Skeletal muscle cell (primary cell): ENCODE data around the gene FOLR1.
A peak's percentile ranks its signal among the peaks of the same experiment; 100 is the strongest.

Source experiments
- DNase-seq: peaks from one replicate; pipeline ENCODE4 v3.0.0-alpha.2; 2010; ENCODE audit warnings: low read depth
- H3K4me3 ChIP-seq: 2 replicates; pipeline ENCODE4 v1.5.1; 2011; ENCODE audit warnings: low read depth, mild to moderate bottlenecking, control low read depth, low read length, moderate library complexity

The FOLR1 gene

GRCh38 chr11:72232260-72233055, 40.5 kb downstream of the FOLR1 start:
- H3K4me3 ChIP-seq: no peak overlapping the region

GRCh38 chr11:72233056-72233772, 41.3 kb downstream of the FOLR1 start:
- no peak for DNase-seq
- H3K4me3 ChIP-seq: no peak overlapping the region

More at GRCh38 chr11:72232260-72233055, 40.5 kb downstream of the FOLR1 start:
- no peak for DNase-seq

DNA sequence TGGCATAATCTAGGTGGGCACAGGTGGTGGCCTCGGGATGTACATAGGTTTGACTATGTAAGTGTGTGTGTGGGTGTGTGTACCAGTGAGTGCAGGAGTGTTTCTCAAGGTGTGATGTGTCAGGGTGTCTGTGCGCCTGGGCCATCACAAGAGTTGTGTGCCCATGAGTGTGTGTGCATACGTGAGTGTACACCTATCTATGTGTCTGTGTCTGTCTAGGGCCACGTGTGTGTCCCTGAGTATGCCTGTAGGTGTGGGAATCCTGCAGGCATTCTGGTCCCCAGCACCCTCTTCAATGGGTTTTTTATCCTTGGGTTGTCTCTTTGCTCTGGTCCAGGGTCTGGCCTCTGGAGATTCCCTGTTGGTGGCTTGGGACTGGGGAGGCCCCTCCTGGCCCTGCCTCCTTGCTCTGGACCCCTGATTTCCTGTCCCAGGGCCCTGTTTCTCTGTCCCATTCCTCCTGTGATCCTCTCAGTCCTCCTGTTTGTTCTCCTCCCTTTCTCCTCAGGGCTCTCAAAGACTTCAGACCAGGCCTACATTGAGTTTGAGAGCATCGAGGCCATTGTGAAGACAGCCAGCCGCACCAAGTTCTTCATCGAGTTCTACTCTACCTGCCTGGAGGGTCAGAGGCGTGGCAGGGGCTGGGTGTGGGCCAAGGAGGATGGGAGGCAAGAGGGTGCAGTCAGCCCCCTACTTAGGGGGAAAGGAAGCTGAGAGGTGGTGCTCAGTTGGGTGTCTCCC, 42.0 kb downstream of the FOLR1 start:
- DNase-seq: no peak
- no peak overlapping the region for H3K4me3 ChIP-seq

DNA sequence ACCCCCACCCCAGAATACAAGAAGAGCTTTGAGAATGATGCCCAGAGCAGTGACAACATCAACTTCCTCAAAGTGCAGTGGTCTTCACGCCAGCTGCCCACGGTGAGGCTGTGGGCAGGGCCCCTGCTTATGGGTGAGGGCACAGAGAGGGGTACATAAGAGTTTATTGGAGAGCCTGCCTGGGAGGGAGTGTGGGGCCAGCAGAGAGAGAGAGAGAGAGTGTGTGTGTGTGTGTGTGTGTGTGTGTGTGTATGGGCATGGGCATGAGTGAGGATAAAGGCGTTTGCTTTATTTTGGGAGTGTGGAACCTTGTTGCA, 42.5 kb downstream of the FOLR1 start:
- no peak overlapping the region for H3K4me3 ChIP-seq
- DNase-seq: no peak

GRCh38 chr11:72234920-72235319, 43.0 kb downstream of the FOLR1 start:
- no peak overlapping the region for H3K4me3 ChIP-seq
- DNase-seq: no peak

DNA sequence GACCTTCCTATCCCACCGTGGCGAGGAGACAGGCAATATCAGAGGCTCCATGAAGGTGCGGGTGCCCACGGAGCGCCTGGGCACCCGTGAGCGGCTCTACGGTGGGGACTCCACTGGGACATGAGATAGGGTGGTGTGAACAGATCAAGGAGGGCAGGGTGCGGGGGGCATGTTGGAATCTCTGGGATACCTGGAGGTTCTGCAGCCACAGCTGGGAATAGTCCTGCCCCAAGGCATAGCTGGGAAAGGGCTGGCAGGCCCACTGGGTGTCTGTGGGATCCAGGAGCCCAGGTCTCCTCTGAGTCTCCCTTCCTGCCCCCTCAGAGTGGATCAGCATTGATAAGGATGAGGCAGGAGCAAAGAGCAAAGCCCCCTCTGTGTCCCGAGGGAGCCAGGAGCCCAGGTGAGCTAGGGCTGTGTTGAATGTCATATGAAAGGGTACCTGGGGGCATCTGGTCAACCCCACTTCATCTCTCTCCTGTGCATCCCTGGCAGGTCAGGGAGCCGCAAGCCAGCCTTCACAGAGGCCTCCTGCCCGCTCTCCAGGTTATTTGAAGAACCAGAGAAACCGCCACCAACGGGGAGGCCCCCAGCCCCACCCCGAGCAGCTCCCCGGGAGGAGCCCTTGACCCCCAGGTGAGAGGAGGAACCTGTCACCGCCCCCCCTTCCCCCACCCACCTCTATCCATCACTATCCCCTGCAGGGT, 43.6 kb downstream of the FOLR1 start:
- DNase-seq: no peak
- no peak overlapping the region for H3K4me3 ChIP-seq

DNA sequence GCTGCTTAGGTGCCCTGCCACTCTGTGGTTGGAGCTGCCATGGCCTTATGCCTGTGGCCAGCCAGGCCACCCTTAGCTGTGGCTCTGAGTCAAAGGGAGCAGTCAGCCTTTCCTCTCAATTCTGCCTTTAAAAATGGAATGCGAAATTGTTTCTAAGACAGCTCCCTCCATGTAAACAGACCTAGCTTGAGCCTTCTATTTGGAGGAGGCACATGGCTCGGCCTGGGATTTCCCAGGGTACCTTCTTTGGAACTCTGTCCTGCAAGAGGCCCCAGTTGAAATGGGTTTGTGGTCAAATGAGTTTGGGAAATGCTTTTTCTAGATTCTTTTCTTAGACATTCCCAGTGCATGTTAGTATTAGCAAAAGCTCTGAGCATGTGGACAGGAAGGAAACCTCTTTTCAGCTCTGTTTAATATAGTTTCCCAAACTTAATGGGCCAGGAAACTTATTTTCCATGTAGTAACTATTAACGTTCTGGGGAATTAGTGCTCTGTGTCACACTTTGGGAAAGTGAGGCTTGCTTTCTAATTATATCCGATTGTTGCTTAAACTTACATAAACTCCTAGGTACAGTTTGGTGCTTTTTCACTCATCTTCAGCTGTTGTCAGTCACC, 44.2 kb downstream of the FOLR1 start:
- H3K4me3 ChIP-seq: no peak overlapping the region
- no peak for DNase-seq

GRCh38 chr11:72236774-72237111, 44.8 kb downstream of the FOLR1 start:
- no peak for DNase-seq
- H3K4me3 ChIP-seq: no peak overlapping the region

DNA sequence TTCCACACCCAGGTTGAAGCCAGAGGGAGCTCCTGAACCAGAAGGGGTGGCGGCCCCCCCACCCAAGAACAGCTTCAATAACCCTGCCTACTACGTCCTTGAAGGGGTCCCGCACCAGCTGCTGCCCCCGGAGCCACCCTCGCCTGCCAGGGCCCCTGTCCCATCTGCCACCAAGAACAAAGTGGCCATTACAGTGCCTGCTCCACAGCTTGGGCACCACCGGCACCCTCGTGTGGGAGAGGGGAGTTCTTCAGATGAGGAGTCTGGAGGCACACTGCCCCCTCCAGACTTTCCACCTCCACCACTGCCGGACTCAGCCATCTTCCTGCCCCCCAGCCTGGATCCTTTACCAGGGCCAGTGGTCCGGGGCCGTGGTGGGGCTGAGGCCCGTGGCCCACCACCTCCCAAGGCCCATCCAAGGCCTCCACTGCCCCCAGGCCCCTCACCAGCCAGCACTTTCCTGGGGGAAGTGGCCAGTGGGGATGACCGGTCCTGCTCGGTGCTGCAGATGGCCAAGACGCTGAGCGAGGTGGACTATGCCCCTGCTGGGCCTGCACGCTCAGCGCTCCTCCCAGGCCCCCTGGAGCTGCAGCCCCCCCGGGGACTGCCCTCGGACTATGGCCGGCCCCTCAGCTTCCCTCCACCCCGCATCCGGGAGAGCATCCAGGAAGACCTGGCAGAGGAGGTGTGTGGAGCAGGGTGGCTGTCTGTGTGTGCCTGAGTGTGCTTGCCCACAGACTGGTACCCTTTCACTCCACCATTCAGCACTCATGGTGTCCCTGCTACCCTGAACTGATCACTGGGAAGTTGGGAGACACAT, 45.4 kb downstream of the FOLR1 start:
- H3K4me3 ChIP-seq: no peak overlapping the region
- no peak for DNase-seq

DNA sequence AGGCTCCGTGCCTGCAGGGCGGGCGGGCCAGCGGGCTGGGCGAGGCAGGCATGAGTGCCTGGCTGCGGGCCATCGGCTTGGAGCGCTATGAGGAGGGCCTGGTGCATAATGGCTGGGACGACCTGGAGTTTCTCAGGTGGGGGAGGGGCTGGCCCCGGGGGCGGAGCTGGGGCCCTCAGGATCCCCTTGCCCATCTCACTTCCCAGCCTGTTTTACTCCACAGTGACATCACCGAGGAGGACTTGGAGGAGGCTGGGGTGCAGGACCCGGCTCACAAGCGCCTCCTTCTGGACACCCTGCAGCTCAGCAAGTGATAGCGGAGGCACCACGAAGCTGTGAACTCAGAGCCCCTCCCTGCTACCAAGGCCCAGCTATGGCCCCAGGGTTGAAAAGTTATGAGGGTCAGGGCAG, 46.1 kb downstream of the FOLR1 start:
- H3K4me3 ChIP-seq: no peak overlapping the region
- no peak for DNase-seq

GRCh38 chr11:72238492-72239312, 46.8 kb downstream of the FOLR1 start:
- no peak overlapping the region for H3K4me3 ChIP-seq
- no peak for DNase-seq

DNA sequence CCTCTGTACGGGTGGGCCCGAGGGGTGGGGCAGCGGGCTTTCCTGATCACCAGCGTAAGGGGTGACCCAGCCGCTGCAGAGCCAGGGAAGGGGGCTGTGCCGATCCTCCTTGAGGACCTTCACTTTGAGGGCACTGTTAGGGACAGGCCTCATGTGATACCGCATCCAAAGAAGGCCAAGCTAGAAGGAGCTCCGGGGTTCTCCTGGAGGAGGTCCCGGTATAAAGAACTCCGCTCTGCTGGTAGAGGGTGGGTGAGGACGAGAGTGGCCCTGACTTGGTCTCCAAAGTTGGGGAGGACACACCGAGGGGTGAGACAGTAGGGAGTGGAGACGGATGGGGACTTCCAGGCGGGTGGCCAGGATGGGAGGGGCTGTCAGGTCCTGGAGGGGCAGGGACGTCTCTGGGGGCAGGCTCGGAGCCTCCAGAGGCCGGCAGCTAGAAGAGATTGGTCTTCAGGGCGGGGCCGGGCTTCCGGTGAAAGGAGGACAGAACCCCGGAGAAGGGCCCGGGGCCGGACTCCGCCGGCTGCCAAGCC, 47.4 kb downstream of the FOLR1 start:
- H3K4me3 ChIP-seq: peak overlapping the region; percentile 36

DNA sequence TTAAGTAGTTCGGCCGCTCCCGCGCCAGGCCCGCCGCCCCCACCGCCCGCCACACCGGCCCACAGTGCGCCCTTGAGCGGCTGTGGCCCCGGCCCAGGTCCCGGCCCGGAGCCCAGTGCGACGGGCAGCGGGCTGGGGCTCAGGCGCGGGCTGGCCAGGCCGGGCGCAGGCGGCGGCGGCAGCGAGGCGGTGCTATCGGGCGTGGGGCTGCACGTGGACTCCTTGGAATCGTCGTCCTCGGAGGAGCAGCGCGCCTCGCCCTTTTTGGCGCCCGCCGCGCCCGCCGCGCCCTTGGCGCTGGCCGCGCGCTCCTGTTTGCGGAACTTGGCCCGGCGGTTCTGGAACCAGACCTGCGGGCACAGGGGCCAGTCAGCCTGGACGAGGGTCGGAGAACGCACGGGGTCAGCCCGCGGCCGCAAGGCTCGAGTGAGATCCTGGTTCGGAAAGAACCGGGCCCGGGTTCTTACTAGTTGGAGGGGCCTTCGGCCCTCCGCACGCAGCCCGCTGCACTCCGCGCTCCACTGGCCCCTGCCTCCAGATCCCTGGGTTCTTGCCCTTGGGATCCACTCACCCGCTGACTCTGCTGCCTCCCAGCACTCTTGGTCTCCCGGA, 48.0 kb downstream of the FOLR1 start:
- no peak for DNase-seq
- H3K4me3 ChIP-seq: peak overlapping the region; percentile 36

More for the DNA sequence above, 47.4 kb downstream of the FOLR1 start:
- DNase-seq: no peak

GRCh38 chr11:72240461-72241290, 48.7 kb downstream of the FOLR1 start:
- no peak for DNase-seq
- peak overlapping the region; percentile 36 for H3K4me3 ChIP-seq

- no peak for DNase-seq
- no peak overlapping the region for H3K4me3 ChIP-seq
Observed at GRCh38 chr11:72241291-72241781, 49.4 kb downstream of the FOLR1 start.

- no peak for DNase-seq
- no peak overlapping the region for H3K4me3 ChIP-seq
Observed at GRCh38 chr11:72242141-72242540, 50.2 kb downstream of the FOLR1 start.
